Thyroid gland (tissue), 4 donors: Measurements from ENCODE around the gene DNASE1L3. TPM values are rescaled to one million over a fixed set of nuclear protein-coding genes. Genes with fewer than 3 reads are reported as not detected.
"Not testable (repeated sequence)": the region's sequence is repeated elsewhere in the genome, so short reads cannot be mapped to it uniquely, and the experiment has no call there.

ENCODE experiments used
- DNase-seq, 2 donors: peaks; one replicate each; pipeline ENCODE4 v3.0.0-alpha.2; 2019
- H3K27ac ChIP-seq, 3 donors: fragments of 200-600 bp; sonication (generic); 1 replicate in 2 of 3; 2 replicates in 1 of 3; pipeline ENCODE4 v1.5.1; 2016 to 2019; ENCODE audit warnings: mild to moderate bottlenecking in 1 of 3, moderate library complexity in 1 of 3
- H3K27me3 ChIP-seq: fragments of 200-600 bp; sonication (generic); one replicate; pipeline ENCODE4 v1.5.1; 2019
- H3K36me3 ChIP-seq, 2 donors: fragments of 200-600 bp; sonication (generic); one replicate each; pipeline ENCODE4 v1.5.1; 2016 to 2019
- H3K4me1 ChIP-seq, 2 donors: fragments of 200-600 bp; sonication (generic); one replicate each; pipeline ENCODE4 v1.5.1; 2017 to 2019
- H3K4me3 ChIP-seq, 3 donors: fragments of 200-600 bp; sonication (generic); replicated peaks in 1 of 3; 1 replicate in 2 of 3; 2 replicates in 1 of 3; pipeline ENCODE4 v1.5.1; 2016; ENCODE audit warnings: mild to moderate bottlenecking in 1 of 3
- H3K9me3 ChIP-seq: fragments of 200-600 bp; sonication (generic); one replicate; pipeline ENCODE4 v1.5.1; 2017
- POLR2A ChIP-seq, 2 donors: fragments of 450-650 bp; IDR thresholded peaks; one replicate each; pipeline ENCODE4 v1.6.1; 2017; ENCODE audit warnings: antibody characterized with exemption in 2 of 2, mild to moderate bottlenecking in 2 of 2, moderate library complexity in 1 of 2
- WGBS, 2 donors: methylation state at CpG; one replicate each; pipeline ENCODE4 v1.1.5; 2017; 5-methylcytosine and 5-hydroxymethylcytosine counted together
- intact Hi-C: fragments of 100-400 bp; cut with DNase I; formaldehyde crosslinking; loops from one replicate; pipeline ENCODE4 v1.15.1; 2023
- total RNA-seq, 4 donors: library from RNA; depleted of rRNA; stranded (reverse); fragments of >200 nt; gene quantifications; one replicate each; pipeline ENCODE4 v1.2.3, GENCODE V29; 2016
- TF ChIP-seq, protein P1 (sequence below), 6 experiments: fragments of 200-600 bp in 3 of 6; fragments of 450-650 bp in 3 of 6; sonication (generic) in 3 of 6; IDR thresholded peaks; one replicate each; pipeline ENCODE4 v1.5.1; 2016 to 2019; ENCODE audit warnings: antibody characterized with exemption in 6 of 6, mild to moderate bottlenecking in 2 of 6, inconsistent platforms in 1 of 6, moderate library complexity in 1 of 6

The DNASE1L3 gene
- total RNA-seq, 4 donors from 2014 or later, result 5.7 to 53.3 (median 14.1) TPM

DNA sequence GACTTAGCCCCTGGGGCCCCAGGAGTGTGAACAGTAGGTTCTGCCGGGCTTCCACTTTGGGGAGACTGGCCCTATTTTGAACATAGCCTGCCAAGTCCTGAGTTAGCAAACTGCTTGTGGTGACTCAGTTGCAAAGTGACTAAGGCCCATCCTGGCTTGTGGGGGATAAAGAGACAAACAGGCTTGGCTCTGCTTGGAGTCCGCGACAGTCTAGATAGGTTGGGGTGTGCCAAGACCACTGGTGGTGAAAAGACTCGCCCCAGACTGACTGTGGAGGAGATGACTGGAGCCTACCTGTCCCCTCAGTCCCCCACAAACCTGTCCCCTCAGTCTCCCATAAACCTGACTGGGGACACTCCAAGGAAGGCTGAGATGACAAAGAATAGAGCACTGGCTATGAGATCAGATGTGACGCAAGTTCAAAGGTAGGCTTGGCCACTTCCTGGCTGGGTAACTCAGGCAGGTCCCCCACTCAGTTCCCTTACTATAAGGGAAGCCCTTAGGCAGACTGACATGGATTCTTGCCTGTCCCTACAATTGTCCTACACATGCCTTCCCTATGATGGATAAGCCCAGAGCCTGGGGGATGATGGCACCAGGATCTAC lies 4.3 kb downstream of the DNASE1L3 start:
- 85 to 88% methylated on average over 4 to 5 of the region's 5 CpGs for WGBS, 2 donors
- no peak for DNase-seq
- no peaks in the 10 kb centered on the region for H3K27me3 ChIP-seq
- no peak overlapping the region for H3K4me3 ChIP-seq
- no peaks in the 10 kb centered on the region for H3K36me3 ChIP-seq
- H3K9me3 ChIP-seq, result no peaks in the 10 kb centered on the region
- H3K4me1 ChIP-seq, result no peaks in the 10 kb centered on the region
- TF ChIP-seq, protein P1, sequence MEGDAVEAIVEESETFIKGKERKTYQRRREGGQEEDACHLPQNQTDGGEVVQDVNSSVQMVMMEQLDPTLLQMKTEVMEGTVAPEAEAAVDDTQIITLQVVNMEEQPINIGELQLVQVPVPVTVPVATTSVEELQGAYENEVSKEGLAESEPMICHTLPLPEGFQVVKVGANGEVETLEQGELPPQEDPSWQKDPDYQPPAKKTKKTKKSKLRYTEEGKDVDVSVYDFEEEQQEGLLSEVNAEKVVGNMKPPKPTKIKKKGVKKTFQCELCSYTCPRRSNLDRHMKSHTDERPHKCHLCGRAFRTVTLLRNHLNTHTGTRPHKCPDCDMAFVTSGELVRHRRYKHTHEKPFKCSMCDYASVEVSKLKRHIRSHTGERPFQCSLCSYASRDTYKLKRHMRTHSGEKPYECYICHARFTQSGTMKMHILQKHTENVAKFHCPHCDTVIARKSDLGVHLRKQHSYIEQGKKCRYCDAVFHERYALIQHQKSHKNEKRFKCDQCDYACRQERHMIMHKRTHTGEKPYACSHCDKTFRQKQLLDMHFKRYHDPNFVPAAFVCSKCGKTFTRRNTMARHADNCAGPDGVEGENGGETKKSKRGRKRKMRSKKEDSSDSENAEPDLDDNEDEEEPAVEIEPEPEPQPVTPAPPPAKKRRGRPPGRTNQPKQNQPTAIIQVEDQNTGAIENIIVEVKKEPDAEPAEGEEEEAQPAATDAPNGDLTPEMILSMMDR (IDR thresholded peaks at IDR 0.05), result no peak
- no peak for TF ChIP-seq POLR2A (IDR thresholded peaks at IDR 0.05)
- intact Hi-C loops, result no loop called here
- H3K27ac ChIP-seq, result no peak overlapping the region

DNA sequence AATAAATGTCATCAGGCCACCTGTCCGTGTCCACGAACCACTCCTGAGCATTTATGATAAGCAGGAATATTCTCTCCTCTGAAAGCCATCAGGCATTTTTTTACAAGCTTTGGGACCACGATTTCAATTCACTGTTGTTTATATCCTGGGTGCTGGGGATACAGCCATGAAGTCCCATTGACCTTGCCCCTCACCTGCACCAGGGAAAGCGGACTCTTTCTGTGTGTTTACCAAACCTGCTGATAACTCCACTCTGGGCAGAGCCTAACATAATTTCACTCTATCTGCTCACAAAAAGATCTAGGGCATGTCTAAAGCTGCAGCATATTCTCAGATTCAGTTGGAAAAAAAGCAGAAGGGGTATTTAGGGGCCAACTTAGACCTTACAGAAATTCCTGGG lies 4.8 kb downstream of the DNASE1L3 start:
- Histone ChIP-seq H3K36me3 (no peaks in the 10 kb centered on the region), H3K27me3 (no peaks in the 10 kb centered on the region), H3K4me3 (no peak overlapping the region), H3K4me1 (no peaks in the 10 kb centered on the region), H3K27ac (no peak overlapping the region), H3K9me3 (no peaks in the 10 kb centered on the region)
- intact Hi-C loops, result no loop called here
- DNase-seq, result no peak
- TF ChIP-seq POLR2A (IDR thresholded peaks at IDR 0.05), result no peak
- TF ChIP-seq, protein P1 (IDR thresholded peaks at IDR 0.05), result no peak
- 86 to 92% methylated on average over 4 of the region's 4 CpGs for WGBS, 2 donors

DNA sequence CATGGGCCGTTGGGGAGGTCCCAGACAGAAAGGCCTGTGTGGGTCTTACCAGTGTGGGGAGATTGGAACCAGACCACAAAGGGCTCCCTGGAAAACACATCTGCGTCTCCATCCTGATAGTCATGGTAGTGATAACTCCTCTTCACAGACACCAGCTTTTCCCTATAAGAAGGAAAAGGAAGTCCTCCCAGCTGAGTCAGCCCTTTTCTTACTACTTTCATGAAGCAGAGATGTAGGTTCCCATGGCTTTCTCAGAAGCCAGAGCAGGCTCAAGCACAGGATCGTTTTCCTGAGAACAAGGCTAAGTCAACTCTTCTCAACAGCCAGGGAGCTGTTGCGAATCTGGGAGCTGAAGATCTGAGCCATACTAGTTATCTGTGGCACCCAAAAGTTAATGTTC lies 6.1 kb downstream of the DNASE1L3 start:
- intact Hi-C loops, result no loop called here
- Histone ChIP-seq H3K27me3 (no peaks in the 10 kb centered on the region), H3K4me3 (no peak overlapping the region), H3K9me3 (no peaks in the 10 kb centered on the region), H3K4me1 (no peaks in the 10 kb centered on the region), H3K36me3 (no peaks in the 10 kb centered on the region), H3K27ac (no peak overlapping the region)
- DNase-seq, result no peak
- 89 to 95% methylated on average over 4 of the region's 4 CpGs for WGBS, 2 donors
- no peak for TF ChIP-seq POLR2A (IDR thresholded peaks at IDR 0.05)
- TF ChIP-seq, protein P1 (IDR thresholded peaks at IDR 0.05), result no peak

- TF ChIP-seq, protein P1 (IDR thresholded peaks at IDR 0.05), result no peak
- no peak for TF ChIP-seq POLR2A (IDR thresholded peaks at IDR 0.05)
- no peak overlapping the region for H3K4me3 ChIP-seq
- no peak overlapping the region for H3K27ac ChIP-seq
- intact Hi-C loops, result no loop called here
- no peaks in the 10 kb centered on the region for H3K9me3 ChIP-seq
- no peaks in the 10 kb centered on the region for H3K27me3 ChIP-seq
- DNase-seq, result no peak
- 96 to 100% methylated on average over 4 of the region's 4 CpGs for WGBS, 2 donors
- H3K4me1 ChIP-seq, result peaks cover 0 to 4% of the 10 kb centered on the region in 2 donors
- no peaks in the 10 kb centered on the region for H3K36me3 ChIP-seq
Measured at GRCh38 chr3:58203541-58203940, 7.2 kb downstream of the DNASE1L3 start.

- intact Hi-C loops, result no loop called here
Measured at GRCh38 chr3:58202917-58203360, 7.8 kb downstream of the DNASE1L3 start.

DNA sequence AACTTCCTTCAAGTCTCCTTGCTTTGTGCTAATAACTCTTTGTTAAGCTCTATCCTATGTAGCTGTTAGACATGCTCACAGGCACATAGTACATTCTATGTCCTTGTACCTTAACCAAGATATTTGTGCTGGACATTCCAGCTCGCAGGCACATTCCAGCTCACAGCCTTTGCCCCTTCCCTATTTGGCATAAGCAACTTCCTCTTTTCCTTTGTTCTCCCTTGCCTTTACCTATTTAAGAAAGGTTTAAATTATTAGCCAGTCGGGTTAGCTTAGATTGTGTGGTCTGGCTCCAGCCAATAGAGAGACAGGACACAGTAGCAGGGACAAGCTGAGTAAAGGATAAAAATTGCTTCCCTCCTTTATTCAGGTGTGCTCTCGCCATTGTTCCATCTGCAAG lies 9.3 kb downstream of the DNASE1L3 start:
- 76 to 80% methylated on average over 3 of the region's 3 CpGs for WGBS, 2 donors
- intact Hi-C loops, H3K36me3 ChIP-seq, DNase-seq, H3K9me3 ChIP-seq, H3K27ac ChIP-seq, H3K4me1 ChIP-seq, H3K4me3 ChIP-seq, H3K27me3 ChIP-seq: not testable (repeated sequence)

More at GRCh38 chr3:58202917-58203360, 7.8 kb downstream of the DNASE1L3 start:
- WGBS, 2 donors, result 86 to 88% methylated on average over 9 of the region's 9 CpGs
- TF ChIP-seq, protein P1 (IDR thresholded peaks at IDR 0.05), result no peak
- TF ChIP-seq POLR2A (IDR thresholded peaks at IDR 0.05), result no peak
- H3K4me3 ChIP-seq, result no peak overlapping the region
- no peaks in the 10 kb centered on the region for H3K36me3 ChIP-seq
- H3K9me3 ChIP-seq, result no peaks in the 10 kb centered on the region
- no peak for DNase-seq
- H3K27me3 ChIP-seq, result no peaks in the 10 kb centered on the region
- H3K4me1 ChIP-seq, result peaks cover 0 to 4% of the 10 kb centered on the region in 2 donors
- no peak overlapping the region for H3K27ac ChIP-seq
